Effector CD4-positive, alpha-beta T cell (primary cell): ENCODE measurements around the gene RAB23.
A peak's percentile ranks its signal among the peaks of the same experiment; 100 is the strongest.

ENCODE experiments used
- DNase-seq: peaks from one replicate; pipeline ENCODE4 v3.0.0-alpha.2; 2020

The RAB23 gene

GRCh38 chr6:57177545-57178265 is 44.4 kb downstream of the RAB23 start:
- no peak for DNase-seq

GRCh38 chr6:57174511-57174907 is 47.6 kb downstream of the RAB23 start:
- no peak for DNase-seq

DNA sequence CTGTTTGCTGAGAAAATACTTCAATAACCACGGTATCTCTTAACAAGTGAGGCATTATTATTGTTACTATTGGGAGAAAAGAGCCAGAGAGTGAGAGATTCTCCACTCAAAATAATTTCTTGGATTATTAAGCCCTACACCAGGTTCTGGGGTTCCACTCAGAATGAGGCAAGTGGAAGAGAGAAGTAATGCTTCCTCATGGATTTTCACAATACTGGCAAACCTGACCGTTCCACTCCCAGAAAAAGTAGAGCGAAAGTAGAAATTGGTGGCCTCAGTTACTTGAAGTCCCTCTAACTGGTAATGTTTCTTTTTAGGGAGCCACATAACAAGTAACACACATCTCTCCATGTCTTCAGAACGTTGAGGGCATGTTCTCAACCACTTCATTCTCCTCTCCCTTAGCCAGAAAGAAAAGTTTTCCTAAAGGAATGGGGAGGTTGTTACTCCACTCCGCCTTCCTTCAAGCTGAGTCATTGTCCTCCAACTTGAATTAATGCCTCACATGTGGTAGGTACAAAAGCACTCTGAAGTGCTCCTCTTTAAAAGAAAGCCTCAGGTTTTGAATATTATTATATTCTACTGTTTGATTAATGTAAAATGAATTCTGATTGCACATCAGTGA is 48.1 kb downstream of the RAB23 start:
- DNase-seq = no peak

- peak; percentile 3 for DNase-seq
Measured at GRCh38 chr6:57173056-57173885, 48.8 kb downstream of the RAB23 start.

- peak; percentile 79 for DNase-seq
Measured at GRCh38 chr6:57172136-57173055, 49.7 kb downstream of the RAB23 start, which contains the start of gene BAG2. BAG2 (plus strand) TSS chr6:57172326; CDS start chr6:57172698, 372 bp downstream.

DNA sequence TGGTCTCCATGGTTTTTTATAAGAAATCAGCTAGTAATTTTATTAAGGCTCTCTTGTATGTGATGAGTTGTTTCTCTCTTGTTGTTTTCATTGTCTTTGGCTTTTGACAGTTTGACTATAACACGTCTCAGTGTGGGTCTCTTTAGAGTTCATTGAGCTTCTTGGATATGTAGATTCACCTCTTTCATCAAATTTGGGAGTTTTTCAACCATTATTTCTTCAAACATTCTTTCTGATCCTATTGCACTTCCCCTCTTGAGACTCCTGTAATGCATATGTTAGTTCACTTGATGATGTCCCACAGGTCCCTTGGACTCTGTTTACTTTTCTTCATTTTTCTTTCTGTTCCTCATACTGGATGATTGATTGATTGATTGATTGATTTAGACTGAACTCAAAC is 57.0 kb downstream of the RAB23 start:
- DNase-seq = no peak

DNA sequence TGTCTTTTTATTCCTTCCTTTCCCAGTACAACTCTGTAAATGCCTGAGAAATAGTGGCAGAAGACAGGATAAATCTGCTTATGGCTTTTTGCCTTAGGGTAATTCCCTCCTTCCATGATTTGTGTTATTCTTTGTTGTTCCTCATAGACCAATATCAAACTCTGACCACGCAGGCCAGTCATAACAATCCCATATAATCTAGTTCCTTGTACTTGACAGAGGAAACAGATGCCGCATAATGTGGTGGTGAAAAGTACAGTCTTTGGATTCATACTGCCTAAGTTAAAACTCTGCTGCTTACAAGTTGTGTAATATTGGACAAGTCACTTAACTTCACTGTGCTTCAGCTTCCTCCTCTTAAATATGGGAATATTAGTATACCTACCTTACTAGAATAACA is 58.2 kb downstream of the RAB23 start:
- no peak for DNase-seq

DNA sequence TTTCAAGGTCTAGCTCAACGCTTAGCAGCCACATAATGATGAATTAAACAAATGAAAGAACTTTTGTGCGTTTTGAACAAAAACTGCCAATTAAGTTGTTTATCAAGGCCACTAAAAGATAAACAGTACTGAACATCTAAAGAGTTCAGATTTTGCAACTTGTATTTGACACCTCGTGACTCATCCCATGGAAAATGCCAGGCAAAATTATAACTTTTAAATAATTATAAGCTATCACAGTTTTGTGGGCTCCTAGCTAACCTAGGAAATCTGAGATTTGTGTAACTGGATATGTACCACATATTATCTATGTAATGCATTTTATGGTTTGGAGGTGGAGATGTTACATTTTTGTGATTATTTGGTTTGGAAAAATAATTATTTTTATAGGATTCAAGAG is 59.6 kb downstream of the RAB23 start:
- no peak for DNase-seq

GRCh38 chr6:57162028-57162427 is 60.1 kb downstream of the RAB23 start:
- no peak for DNase-seq

DNA sequence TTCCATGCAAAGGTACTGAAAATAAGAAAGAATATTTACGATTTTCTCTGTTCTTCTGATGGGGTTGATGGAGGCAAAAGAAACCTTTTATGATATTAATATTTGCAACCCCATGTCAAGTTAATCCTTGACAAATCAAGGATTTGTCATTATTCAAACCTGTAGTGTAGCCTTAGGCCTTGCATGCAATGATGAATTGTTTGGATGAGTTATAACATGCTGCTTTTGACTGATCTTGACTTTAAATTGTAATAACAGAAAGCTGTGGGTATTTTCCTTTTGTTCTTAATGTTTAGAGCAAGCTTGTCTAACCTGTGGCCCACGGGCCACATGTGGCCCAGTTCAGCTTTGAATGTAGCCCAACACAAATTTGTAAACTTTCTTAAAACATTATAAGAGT is 63.0 kb downstream of the RAB23 start:
- no peak for DNase-seq

GRCh38 chr6:57158658-57159057 is 63.4 kb downstream of the RAB23 start:
- DNase-seq = no peak

- DNase-seq = no peak
Measured at GRCh38 chr6:57147955-57148858, 73.9 kb downstream of the RAB23 start.

GRCh38 chr6:57147401-57147800 is 74.7 kb downstream of the RAB23 start:
- no peak for DNase-seq

DNA sequence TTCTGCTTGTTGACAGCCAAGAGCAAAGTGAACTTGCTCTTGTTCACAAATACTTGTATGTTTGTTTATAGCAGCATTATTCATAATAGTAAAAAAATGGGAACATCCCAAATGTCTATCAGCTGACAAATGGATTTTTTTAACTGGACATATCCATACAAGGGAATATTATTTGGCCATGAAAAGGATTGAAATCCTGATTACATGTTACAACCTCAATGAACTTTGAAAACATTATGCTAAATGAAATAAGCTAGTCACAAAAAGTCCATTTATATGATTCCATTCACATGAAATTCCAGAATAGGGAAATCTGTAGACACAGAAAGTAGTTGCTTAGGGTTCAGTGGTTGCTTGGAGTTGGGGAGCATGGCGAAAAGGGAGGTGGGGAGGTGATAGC is 78.4 kb downstream of the RAB23 start:
- no peak for DNase-seq

DNA sequence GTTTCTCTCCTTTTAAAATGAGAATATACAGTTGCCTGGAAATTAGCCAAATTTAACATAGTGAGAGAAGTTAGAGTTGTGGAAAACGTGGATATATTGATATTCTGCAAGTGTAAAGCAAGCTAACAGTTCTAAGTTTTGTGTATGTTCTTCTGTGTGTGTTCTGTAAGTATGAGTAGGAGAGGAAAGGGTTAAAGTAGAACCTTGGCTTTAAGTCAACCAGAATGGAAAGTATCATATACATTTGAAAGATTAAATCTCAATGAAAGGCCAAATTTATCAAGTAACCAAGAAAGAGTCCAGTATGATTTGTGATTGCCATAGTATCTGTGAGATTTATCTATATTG is 80.0 kb downstream of the RAB23 start:
- no peak for DNase-seq

DNA sequence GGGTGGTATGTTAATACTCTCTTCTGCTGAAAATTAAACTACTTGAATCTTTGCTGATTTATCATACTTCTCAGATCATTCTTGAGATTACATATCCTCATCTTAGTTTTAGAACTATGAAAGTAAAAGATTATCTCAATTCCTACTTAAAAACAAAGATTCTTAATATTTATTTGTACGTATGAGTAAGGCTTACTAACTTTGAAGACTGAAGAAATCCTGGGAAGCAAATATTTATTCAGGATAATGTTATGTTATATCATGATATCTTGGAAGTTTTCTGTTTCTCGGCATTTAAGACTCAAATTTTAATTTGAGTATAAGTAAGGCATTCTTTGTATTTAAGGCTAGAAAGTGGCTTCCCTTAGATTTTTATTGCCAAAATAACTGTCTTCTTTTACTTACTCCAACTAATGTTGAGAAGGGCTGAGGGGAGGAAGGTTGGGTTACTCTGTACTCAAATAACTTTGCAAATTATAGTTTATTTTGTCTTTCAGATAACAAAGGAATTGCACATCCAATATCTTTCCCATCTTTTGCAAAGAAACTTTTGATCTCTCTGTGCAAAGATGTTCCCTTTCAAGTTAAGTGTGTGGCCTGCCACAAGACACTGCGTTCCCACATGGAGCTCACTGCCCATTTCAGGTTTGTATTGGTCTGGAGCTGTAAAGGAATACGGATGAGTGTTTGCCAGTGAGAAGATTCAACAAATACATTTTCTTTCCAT is 80.5 kb downstream of the RAB23 start:
- no peak for DNase-seq

- DNase-seq = no peak
Measured at GRCh38 chr6:57138026-57138425, 84.1 kb downstream of the RAB23 start.

DNA sequence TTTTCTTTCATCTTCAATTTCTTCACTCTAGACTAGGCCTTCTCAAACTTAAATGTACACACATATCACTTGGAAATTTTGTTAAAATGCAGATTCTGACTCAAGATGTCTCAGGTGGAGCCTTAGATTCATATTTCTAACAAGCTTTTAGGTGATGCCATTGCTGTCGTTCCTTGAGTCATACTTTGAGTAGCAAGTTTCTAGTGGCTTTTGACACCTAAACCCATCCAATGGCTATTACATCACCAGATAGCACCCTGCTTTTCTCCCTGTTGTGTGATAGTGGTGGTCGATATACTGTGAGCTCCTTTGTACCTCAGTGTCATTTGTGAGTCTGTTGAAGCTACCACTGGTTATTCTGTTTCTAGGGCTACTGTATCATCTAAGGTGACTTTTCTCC is 84.8 kb downstream of the RAB23 start:
- DNase-seq = no peak
